Adrenal gland (tissue), 5 donors: ENCODE results near the gene SNAI3.

Source experiments
- POLR2A ChIP-seq, 2 donors: fragments of 450-650 bp; IDR thresholded peaks; one replicate each; pipeline ENCODE4 v1.6.1; 2017; ENCODE audit warnings: antibody characterized with exemption in 2 of 2, mild to moderate bottlenecking in 2 of 2, moderate library complexity in 1 of 2
- TF ChIP-seq, protein P1 (sequence below), 6 experiments: fragments of 450-650 bp in 4 of 6; fragments of 200-600 bp in 2 of 6; sonication (generic) in 1 of 6; IDR thresholded peaks; 1 replicate in 5 of 6; 2 replicates in 1 of 6; pipeline versions ENCODE4 v1.5.1 to v1.8.0; 2016 to 2021; ENCODE audit warnings: antibody characterized with exemption in 6 of 6, mild to moderate bottlenecking in 2 of 6, moderate library complexity in 1 of 6
- donor health status: DM: no; HTN: no; CAD: no.

DNA sequence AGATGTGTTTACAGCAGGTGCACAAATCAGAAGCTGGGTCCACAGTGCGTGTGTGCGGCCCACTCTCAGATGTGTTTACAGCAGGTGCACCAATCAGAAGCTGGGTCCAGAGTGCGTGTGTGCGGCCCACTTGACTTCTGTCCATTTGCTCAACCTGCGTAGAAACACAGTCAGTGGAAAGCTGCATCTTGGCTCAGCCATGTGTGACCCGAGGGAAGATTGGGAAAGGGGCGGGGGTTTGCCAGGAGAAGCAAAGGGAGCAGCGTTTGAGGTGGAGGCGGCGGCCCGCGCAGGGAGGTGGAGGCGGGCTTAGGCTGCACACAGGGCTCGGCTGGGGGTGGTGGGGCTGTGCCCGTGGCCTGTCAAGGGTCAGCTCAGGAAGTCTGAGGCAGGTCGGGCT is 24.2 kb upstream of the SNAI3 start:
- TF ChIP-seq, protein P1, sequence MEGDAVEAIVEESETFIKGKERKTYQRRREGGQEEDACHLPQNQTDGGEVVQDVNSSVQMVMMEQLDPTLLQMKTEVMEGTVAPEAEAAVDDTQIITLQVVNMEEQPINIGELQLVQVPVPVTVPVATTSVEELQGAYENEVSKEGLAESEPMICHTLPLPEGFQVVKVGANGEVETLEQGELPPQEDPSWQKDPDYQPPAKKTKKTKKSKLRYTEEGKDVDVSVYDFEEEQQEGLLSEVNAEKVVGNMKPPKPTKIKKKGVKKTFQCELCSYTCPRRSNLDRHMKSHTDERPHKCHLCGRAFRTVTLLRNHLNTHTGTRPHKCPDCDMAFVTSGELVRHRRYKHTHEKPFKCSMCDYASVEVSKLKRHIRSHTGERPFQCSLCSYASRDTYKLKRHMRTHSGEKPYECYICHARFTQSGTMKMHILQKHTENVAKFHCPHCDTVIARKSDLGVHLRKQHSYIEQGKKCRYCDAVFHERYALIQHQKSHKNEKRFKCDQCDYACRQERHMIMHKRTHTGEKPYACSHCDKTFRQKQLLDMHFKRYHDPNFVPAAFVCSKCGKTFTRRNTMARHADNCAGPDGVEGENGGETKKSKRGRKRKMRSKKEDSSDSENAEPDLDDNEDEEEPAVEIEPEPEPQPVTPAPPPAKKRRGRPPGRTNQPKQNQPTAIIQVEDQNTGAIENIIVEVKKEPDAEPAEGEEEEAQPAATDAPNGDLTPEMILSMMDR (IDR thresholded peaks at IDR 0.05): no peak
- TF ChIP-seq POLR2A (IDR thresholded peaks at IDR 0.05): no peak
